ENCODE data around the gene TRIM51G.
"Not testable (repeated sequence)": the region's sequence is repeated elsewhere in the genome, so short reads cannot be mapped to it uniquely, and the experiment has no call there.

The TRIM51G gene

GRCh38 chr11:48983785-48984184, at the start of gene TRIM51G:
Gene TRIM51G (minus strand): TSS chr11:48983885. CDS start chr11:48981695, 2,190 bp downstream.
- H3K4me1 ChIP-seq (ENCODE audit: control insufficient read depth, low read length); H3K4me3 ChIP-seq (ENCODE audit: low read length); H3K9me2 ChIP-seq (replicated peaks; ENCODE audit: control insufficient read depth, low read length); H3K4me2 ChIP-seq (ENCODE audit: low read length); H3K27me3 ChIP-seq (ENCODE audit: control insufficient read depth, low read length); H3F3A ChIP-seq (ENCODE audit: control insufficient read depth, insufficient read depth); H3K27ac ChIP-seq (ENCODE audit: low read depth, low read length); H3K9me3 ChIP-seq (ENCODE audit: control insufficient read depth, insufficient read depth, low read length); H3K79me2 ChIP-seq (ENCODE audit: control insufficient read depth, low read length); H4K20me1 ChIP-seq (ENCODE audit: control insufficient read depth, insufficient read depth, low read depth, low read length); H3K36me3 ChIP-seq (ENCODE audit: control insufficient read depth, low read length): not testable (repeated sequence)

- H3K4me3 ChIP-seq (ENCODE audit: low read length); H3K4me1 ChIP-seq (ENCODE audit: control insufficient read depth, low read length); H3K4me2 ChIP-seq (ENCODE audit: low read length); H3K9me2 ChIP-seq (replicated peaks; ENCODE audit: control insufficient read depth, low read length); H3K27ac ChIP-seq (ENCODE audit: low read depth, low read length); H3F3A ChIP-seq (ENCODE audit: control insufficient read depth, insufficient read depth); H3K27me3 ChIP-seq (ENCODE audit: control insufficient read depth, low read length); H3K9me3 ChIP-seq (ENCODE audit: control insufficient read depth, insufficient read depth, low read length); H3K79me2 ChIP-seq (ENCODE audit: control insufficient read depth, low read length); H4K20me1 ChIP-seq (ENCODE audit: control insufficient read depth, insufficient read depth, low read depth, low read length); H3K36me3 ChIP-seq (ENCODE audit: control insufficient read depth, low read length): not testable (repeated sequence)
These were observed 44.8 kb upstream of the TRIM51G start, which contains the start of gene TRIM49B for GRCh38 chr11:49028523-49028922. Gene TRIM49B (plus strand): TSS chr11:49028823. CDS start chr11:49031600, 2,777 bp downstream.

- H4K20me1 ChIP-seq (ENCODE audit: control insufficient read depth, insufficient read depth, low read depth, low read length); H3F3A ChIP-seq (ENCODE audit: control insufficient read depth, insufficient read depth); H3K4me1 ChIP-seq (ENCODE audit: control insufficient read depth, low read length); H3K9me3 ChIP-seq (ENCODE audit: control insufficient read depth, insufficient read depth, low read length); H3K79me2 ChIP-seq (ENCODE audit: control insufficient read depth, low read length); H3K27ac ChIP-seq (ENCODE audit: low read depth, low read length); H3K36me3 ChIP-seq (ENCODE audit: control insufficient read depth, low read length); H3K27me3 ChIP-seq (ENCODE audit: control insufficient read depth, low read length); H3K9me2 ChIP-seq (replicated peaks; ENCODE audit: control insufficient read depth, low read length); H3K4me2 ChIP-seq (ENCODE audit: low read length); H3K4me3 ChIP-seq (ENCODE audit: low read length): not testable (repeated sequence)
These were observed 15.1 kb downstream of the TRIM51G start for GRCh38 chr11:48968592-48968991.

- not testable (repeated sequence) for H3K79me2 ChIP-seq (ENCODE audit: control insufficient read depth, low read length); H3K27ac ChIP-seq (ENCODE audit: low read depth, low read length); H3F3A ChIP-seq (ENCODE audit: control insufficient read depth, insufficient read depth)
These were observed 28.2 kb downstream of the TRIM51G start for GRCh38 chr11:48955315-48956049.

GRCh38 chr11:48945796-48946195, 37.9 kb downstream of the TRIM51G start:
- H3K4me1 ChIP-seq (ENCODE audit: control insufficient read depth, low read length); H3K36me3 ChIP-seq (ENCODE audit: control insufficient read depth, low read length); H3K9me2 ChIP-seq (replicated peaks; ENCODE audit: control insufficient read depth, low read length); H3K27me3 ChIP-seq (ENCODE audit: control insufficient read depth, low read length); H4K20me1 ChIP-seq (ENCODE audit: control insufficient read depth, insufficient read depth, low read depth, low read length); H3K27ac ChIP-seq (ENCODE audit: low read depth, low read length); H3K4me2 ChIP-seq (ENCODE audit: low read length); H3K9me3 ChIP-seq (ENCODE audit: control insufficient read depth, insufficient read depth, low read length); H3F3A ChIP-seq (ENCODE audit: control insufficient read depth, insufficient read depth); H3K79me2 ChIP-seq (ENCODE audit: control insufficient read depth, low read length); H3K4me3 ChIP-seq (ENCODE audit: low read length): not testable (repeated sequence)

More at GRCh38 chr11:48955315-48956049, 28.2 kb downstream of the TRIM51G start:
- H3K9me3 ChIP-seq (ENCODE audit: control insufficient read depth, insufficient read depth, low read length); H3K27me3 ChIP-seq (ENCODE audit: control insufficient read depth, low read length); H3K4me2 ChIP-seq (ENCODE audit: low read length); H3K36me3 ChIP-seq (ENCODE audit: control insufficient read depth, low read length); H4K20me1 ChIP-seq (ENCODE audit: control insufficient read depth, insufficient read depth, low read depth, low read length); H3K4me1 ChIP-seq (ENCODE audit: control insufficient read depth, low read length); H3K4me3 ChIP-seq (ENCODE audit: low read length); H3K9me2 ChIP-seq (replicated peaks; ENCODE audit: control insufficient read depth, low read length): not testable (repeated sequence)

All from DOHH2 (cell line).